GM18526 (cell line): ENCODE results near the gene MYO1B.

Experiments
- POLR2A ChIP-seq: IDR thresholded peaks from 3 replicates; pipeline ENCODE4 v1.6.1; 2011; ENCODE audit not compliant: insufficient read length; ENCODE audit errors: extremely low read depth

MYO1B gene

DNA sequence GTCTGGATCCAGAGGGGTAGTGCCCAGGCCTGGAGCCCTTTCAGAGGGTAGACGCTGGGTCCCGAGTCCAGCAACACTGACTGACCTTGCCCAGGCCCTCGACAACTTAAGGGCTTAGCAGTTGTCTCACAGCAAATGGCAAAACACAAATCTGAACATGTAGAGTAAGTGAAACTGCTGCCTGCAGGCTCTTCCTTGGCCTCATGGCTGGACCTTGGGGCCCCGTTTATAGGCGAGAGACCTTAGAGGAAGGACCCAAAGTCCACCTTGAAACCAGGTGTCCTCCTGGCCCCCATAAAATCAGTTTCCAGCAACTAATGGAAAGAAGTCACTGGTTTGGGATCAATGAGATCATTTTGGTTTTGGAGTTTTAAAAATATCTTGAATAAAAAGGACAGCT lies 154.4 kb downstream of the MYO1B start:
- no peak for TF ChIP-seq POLR2A

DNA sequence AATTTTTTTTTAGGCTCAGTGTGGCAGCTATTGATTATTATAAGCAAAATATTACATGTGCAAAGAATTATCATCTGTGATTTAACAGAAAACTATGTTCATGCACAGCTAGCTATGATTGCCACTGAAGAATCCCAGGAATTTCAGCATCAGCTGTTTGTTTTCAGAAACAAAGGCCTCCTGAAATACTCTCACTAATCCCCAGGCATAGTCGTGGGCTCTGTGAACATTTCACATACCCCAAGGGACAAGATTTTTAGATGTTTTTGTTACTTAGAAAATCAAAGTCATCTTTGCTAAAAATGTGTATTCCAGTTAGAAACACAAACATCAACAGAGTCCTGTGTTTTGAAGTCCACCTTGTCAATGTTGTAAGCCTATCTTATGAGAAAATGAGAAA lies 156.1 kb downstream of the MYO1B start:
- no peak for TF ChIP-seq POLR2A

DNA sequence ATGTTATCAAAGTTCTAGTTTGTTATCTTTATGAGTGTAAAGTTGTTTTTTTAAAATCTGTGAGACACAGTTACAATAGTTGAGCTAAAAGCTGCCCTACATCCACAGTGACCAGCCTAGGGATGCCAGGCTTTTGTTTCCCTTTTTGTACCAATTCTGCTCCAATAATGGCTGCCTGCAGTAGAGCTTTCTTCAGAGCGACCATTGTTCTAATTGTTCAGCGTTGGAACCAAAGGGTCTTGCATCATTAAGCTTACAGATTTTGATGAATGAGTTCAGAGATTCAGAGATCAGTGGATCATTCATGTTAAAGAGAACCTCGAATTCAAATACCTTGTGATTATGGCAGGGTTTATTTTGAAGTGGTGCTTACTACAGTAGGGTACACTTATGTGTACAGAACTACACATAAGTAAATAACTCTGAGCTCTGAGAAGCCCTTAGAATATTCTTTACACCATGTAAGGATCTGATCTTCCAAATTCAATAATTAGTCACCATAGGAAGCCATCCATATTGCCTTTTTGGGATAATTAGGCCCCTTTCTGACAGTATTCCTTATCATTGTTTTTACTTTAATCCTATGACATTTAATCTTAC lies 157.9 kb downstream of the MYO1B start:
- TF ChIP-seq POLR2A: no peak

DNA sequence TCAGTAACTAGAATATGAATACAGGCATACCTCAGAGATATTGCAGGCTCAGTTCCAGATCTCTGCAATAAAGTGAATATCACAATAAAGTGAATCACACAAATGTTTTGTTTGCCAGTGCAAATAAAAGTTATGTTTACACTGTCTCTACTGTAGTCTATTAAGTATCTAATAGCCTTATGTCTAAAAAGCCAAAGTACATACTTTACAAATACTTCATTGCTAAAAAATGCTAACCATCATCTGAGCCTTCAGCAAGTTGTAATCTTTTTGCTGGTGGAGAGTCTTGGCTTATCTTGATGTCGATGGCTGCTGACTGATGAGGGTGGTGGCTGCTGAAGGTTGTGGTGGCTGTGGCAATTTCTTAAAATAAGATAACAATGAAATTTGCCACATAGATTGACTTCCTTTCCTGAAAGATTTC lies 159.4 kb downstream of the MYO1B start:
- TF ChIP-seq POLR2A: no peak

DNA sequence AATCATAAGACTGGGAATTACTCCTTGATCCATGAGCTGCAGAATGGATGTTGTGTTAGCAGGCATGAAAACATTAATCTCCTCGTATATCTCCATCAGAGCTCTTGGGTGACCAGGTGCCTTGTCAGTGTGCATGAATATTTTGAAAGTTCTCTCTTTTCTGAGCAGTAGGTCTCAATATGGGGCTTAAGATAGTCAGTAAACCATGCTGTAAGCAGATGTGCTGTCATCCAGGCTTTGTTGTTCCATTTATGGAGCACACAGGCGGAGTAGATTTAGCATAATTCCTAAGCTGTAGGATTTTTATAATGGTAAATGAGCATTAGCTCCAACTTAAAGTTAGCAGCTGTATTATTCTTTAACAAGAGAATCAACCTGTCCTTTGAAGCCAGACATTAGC lies 160.3 kb downstream of the MYO1B start:
- no peak for TF ChIP-seq POLR2A

DNA sequence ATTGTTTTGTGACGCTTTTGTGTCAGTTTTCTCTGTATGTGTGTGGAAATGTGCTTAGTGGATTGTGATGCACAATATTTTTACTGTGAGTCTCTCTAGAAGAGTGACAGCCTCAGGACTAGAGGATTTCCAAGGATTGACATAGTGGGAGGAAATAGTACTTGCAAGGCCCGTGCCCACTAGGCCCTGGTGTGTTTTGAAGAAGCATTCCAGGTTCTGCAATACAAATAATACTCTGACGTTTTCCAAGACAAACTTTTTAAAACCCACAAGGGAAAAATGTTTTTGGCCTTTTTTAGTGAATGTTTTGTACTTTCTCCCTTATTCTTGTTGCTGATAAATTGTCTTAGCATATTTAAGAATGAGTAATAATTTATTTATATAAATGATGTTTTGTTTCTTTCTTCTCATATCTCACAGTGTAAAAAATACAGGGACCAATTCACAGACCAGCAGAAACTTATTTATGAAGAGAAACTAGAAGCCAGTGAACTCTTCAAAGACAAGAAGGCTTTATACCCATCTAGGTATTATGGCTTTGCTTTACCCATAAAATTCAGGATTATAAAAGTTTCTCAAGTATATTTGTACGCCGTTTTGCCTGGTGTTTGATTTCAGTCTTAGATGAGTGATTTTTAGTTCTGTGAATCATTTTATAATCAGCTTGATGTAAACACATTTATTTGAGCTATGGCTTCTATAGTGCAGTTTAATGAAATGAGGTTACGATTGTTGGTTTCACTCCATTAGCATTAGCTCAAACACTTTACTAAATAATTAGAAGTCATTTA lies 165.6 kb downstream of the MYO1B start:
- no peak for TF ChIP-seq POLR2A

DNA sequence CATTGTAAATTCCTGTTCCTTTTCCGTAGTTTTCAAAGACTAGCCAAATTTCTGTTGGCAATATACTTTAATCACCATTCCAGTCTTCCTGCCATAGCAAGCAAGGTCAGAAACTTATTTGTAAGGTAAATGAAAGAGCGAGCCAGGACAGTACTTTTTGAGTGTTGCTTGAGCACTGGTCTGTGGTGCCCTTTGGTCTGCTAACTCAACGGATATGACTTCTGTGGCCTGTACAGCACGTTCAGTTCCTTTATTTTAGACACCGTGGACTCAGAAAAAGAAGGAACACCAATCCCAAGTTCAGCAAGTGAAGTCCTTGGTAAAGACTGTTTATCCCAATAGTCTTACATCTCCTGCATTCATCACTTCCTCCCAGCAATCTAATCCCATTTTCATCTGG lies 166.3 kb downstream of the MYO1B start:
- no peak for TF ChIP-seq POLR2A

DNA sequence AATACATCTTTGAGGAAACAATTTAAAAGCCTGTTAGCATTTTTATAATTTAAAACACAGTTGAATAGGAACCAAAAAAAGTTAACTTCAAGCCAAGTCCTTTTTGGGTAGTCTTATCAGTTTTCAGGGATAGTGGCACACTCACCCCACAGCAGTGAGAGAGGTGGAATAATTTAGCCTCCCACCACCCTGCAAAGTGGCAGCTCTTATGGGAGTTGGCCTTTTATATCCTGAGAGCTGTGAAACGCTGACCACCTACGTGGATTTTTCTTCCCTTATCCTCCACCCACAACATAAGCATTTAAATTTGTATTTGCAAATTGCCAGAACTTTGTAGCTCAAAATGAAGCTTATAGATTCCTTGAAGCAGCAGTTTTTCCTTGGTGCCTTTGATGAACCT lies 167.1 kb downstream of the MYO1B start:
- TF ChIP-seq POLR2A: no peak

DNA sequence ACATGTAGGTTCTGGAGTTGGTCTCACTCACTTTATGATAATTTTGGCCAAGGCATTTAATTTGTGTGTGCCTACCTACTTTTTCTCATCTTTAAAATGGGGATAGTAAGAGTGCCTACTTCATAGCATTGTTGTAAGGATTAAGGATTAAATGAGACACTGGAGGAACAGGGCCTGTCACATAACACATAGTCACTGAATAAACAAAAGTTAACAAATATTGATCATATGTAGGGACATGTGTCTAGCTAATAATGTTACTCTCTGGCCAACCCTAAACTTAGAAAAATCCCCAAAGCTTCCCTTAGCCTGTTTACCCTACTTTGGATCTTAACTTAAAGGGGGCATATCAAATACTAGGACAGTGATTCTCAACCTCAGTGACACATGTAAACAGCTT lies 169.9 kb downstream of the MYO1B start:
- no peak for TF ChIP-seq POLR2A

DNA sequence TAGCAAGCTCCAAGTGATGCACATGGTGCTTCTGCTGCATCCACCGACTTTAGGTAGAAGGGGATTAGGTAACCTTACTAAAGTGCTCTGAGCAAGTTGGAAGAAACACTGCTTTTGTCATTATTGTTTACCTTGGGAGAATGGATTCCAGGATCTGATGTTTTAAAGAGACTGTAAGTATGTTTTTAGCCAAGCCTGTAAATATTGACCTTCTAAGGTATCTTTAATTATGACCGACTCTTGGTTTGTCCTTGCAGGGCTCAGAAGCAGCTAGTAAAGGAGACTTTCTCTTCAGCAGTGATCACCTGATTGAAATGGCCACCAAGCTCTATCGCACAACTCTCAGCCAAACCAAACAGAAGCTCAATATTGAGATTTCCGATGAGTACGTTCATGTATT lies 170.7 kb downstream of the MYO1B start:
- TF ChIP-seq POLR2A: no peak

DNA sequence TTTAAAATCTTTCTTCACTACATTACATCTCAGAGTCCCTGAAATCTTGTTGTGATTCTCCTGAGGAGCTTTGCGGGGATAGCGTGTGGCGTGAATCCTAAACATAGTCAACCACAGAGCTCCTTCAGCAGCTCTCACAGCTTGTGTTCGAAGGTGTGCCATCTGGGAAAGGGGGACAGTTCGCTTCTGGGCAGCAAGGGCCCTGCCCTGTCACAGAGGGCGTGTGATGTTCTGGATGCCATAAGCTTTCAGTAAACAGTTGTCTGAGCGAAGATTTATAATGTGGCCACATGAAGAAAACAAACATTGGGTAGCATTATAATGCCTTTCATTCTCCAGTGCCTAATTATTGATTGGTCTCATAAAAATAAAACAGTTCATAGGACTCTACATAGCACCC lies 172.5 kb downstream of the MYO1B start:
- TF ChIP-seq POLR2A: no peak

DNA sequence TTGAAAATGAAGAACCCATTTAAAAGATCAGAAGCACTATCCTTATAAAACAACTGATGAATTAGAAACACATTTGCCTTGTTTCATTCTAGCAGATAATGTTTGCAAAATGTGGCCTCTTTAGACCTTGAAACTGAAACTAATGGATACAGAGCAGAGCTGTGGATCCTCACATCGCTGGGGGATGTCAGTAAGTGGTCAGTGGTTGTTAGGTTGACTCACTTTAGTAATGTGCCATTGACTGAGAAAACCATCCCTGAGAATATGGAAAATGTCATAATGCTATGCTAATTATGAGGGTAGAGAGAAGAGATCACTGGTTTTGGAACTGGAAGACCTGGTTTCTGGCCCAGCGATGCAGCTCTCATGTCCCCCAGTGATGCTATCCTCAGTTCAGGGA lies 176.7 kb downstream of the MYO1B start:
- TF ChIP-seq POLR2A: no peak

DNA sequence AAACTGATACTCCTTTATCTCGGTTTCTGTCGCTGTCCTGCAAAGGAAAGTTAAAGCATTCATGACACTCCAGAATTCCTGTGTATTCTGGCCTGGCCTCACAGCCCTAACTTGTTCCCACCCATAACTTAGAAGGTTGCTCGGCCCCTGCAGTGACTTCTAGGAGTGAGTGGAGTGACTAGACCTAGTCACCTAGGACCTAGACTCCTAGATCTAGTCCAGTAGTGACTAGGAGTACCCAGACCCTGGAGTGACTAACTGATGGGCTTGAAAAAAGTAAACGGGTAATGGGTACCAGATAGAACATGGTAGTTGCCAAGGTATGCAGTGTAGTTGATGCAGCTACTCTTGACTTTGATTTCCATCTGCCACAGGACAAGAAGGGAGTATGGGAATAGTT lies 181.8 kb downstream of the MYO1B start:
- TF ChIP-seq POLR2A: no peak

DNA sequence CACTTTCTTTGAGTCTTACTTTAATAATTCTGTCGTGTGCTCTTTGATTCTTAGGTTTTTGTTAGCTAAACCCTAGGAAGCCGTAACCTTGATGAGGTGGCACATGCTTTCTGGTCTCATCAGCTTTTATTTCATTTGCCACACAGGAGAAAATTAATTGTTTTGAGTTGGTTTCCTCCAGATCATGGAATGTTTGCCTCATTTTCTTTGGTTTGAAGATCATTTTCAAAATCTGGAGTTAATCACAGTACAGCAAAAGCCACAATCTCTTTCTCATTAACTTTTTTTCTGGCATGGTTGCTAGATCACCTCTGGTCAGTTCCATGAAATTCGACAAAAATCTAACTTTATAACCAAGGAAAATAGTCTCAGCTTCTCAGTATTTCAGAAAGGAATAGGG lies 182.9 kb downstream of the MYO1B start:
- no peak for TF ChIP-seq POLR2A

DNA sequence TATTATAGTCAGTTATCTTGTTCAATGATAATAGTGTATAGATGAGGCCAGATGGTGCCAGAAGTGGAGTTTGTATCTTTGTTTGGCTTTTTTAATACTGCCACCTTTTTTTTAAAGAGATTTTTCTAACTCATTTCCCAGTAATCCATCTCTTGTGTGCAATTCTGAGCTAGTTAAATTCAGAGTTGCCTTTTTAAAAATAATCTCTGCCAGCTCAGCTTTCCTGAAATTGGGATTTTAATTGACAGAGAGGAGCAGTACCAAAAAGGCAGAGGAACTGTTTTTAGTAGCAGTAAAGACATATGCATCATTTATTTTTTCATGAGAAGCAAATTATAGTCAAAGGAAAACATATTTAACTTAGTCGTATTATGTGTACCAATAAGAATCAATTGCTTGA lies 185.3 kb downstream of the MYO1B start:
- TF ChIP-seq POLR2A: no peak

DNA sequence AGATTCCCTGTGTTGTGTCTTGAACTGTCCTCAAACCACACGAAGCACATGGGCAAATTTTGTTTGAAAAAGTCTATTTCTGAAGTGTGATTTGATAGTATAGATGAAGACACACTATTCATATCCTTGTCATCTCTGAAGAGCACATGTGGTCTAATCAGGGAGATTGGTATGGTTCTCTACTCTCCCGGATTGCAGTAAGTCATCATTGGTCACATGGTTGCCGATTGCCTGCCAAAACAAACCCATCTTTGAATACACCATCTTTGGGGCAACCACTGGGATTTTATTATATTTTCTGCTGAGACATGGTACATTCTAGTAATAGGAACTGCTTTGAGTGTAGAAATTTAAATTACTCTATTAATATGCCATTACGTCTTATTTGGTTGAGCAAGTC lies 186.9 kb downstream of the MYO1B start:
- no peak for TF ChIP-seq POLR2A

DNA sequence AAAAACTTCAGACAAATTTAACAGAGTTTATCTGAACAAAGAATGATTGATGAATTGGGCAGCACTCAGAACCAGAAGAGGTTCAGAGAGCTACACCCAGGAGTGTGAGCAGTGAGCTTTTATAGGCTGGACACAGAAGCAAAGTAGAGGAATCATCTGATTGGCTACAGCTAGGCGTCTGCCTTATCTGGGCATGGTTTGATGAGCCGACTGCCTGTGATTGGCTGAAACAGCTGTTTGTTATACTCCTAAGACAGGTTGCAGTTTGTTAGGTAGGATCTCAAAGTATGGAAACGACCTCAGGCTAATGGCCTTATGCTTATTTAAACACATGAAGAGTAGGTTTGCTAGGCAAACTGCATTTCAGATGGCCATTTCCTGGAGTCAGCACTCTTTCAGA lies 188.9 kb downstream of the MYO1B start:
- TF ChIP-seq POLR2A: no peak
